DOHH2 (cell line): ENCODE measurements around the gene FREM3.

Experiments
- CTCF ChIP-seq: fragments of 200-600 bp; sonication (generic); IDR thresholded peaks from one replicate; pipeline ENCODE4 v1.5.1; 2014; ENCODE audit warnings: antibody characterized with exemption, mild to moderate bottlenecking, low read depth, low read length; ENCODE audit not compliant: poor library complexity, severe bottlenecking
- EZH2phosphoT487 ChIP-seq: fragments of 200-600 bp; sonication (generic); IDR thresholded peaks from 2 replicates; pipeline ENCODE4 v1.6.1; 2017; ENCODE audit warnings: borderline replicate concordance, mild to moderate bottlenecking, antibody characterized with exemption, low read length, moderate library complexity, mixed read lengths

- TF ChIP-seq CTCF (no peak), EZH2phosphoT487 (no peak)
Measured at GRCh38 chr4:143713553-143713952, 13.1 kb upstream of the FREM3 start.
